NCI-H69 (cell line): Measurements from ENCODE around the gene ZBTB7C.
"Not testable (repeated sequence)": the region's sequence is repeated elsewhere in the genome, so short reads cannot be mapped to it uniquely, and the experiment has no call there.

Experiments
- DNase-seq: peaks from one replicate; lab custom pipeline; 2025; lab: John Stamatoyannopoulos, UW

Gene ZBTB7C

DNA sequence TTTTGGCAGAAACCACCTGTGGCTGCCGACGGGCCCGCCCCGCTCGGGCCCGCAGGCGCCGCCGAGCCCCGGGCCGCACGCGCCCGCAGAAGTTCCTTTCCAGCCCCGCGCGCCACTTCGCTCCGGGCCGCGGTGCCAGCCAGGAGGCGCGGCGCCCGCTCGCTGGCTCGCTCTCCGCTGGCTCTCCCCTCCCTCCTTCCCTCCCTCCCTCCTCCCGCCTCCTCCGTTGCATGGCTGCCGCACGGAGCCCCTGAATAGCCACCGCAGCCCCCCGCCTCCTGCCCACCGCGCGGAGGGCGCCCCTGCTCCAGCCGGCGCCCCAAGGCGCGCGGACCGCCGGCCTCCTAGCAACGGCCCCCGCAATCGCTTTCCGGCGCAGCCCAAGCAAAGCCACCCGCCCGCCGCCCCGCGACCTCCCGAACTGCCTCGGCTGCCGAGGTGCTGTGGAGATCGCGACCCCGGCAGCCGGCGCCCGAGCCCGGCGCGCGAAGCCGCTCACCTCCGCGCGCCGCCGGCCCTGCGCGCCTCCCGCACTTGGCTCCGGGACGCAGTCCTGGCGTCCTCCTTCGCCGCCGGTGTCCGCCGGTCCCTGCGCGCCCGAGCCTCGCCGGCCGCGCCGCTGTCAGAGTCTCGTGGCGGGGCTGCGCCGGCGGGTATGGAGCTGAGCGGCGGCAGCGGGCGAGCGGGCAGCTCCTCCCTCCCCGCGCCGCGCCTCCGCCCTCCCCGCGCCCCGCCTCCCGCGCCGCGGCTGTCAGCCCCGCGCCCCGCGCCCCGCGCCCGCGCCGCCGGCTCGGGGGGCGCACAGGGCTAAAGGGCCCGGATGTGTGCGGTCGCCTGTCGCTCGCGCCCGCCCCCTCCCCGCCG is at the start of gene ZBTB7C:
Gene ZBTB7C (minus strand): TSS at position 657 of the 864 bp plus-strand sequence.
- peak; percentile 93 for DNase-seq

DNA sequence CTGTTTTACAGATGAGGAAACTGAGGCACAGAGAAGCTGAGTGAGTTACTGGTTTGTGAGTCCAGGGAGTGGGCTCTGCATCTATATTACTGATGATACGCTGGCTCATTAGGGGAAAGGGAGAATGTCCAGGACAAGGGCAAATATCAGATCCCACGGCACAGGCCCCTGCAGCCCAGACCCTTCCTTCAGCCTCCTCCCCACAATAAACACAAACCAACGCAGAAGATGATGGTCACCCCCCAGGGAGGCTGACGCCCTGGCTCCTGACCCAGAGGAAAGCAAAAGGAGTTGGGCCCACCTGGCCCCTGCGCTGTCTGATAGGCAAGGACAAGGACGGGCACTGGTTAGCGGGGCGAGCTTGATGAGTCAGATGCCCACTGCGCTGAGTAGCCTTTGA is 47.7 kb upstream of the ZBTB7C start:
- DNase-seq, result no peak

DNA sequence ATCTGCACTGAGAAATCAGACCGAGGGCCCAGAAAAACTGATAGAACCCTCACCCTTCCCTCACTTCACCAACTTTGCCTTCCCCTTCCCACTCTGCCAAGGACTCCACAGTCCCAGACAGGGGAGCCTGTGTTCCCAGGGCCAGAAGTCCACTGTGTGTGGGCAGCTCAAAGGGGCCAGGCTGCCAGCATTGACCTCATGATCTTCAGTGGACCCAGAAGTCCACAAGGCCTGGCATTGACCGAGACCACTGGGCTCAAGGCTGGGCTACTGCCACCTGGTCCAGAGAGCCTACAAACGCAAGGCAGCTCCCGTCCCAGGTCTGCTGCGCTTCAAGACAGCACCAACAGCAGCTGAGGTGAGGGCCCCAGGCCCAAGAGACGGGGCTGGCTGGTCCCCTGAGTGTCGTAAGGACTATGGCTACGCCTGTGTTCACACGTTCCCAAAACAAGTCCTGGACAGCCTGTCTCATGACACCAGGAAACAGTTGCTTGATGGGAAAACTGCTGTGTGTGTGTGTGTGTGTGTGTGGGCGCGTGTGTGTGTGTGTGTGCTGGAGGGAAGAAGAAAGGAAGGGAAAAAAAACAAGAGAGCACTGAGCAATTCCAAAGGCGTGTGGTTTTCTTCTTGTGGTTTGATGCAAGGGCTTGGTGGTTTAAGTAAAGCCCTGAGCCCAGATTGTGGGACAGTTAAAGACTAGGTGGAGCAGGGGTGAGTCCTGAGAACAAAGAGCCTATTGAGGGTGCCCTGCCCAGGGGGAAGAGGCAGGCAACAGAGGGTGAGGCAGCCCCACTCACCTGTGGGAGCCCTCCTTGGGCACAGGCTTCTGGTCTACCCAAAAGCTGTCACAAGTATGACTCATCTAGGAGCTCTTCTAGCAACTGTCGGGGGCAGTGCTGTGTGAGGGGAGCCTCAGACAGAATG is 46.6 kb upstream of the ZBTB7C start:
- DNase-seq, result peak; percentile 41

DNA sequence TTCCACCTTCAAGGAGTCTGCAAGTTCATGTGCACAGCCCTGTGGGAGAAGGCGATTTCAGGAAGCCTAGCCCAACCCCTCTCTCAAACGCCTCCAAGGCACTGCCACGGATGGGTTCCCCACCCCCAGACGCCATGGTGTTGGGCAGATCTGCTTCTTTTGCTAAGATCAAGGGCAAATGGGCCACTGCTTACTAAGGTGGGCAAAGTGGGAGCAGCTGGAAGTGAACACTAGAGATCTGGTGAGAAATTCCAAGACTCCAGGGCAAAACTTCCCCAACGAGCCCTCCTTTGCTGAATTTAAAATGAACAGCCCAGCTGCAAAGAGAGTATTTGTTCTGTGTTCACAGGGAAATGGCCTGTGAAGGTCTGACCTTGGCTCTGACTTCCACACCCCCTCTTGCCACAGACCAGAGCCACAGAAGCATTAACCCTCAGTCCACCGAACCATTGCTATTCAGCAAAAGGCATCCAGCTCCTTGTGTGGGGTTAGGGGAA is 45.1 kb upstream of the ZBTB7C start:
- no peak for DNase-seq

DNA sequence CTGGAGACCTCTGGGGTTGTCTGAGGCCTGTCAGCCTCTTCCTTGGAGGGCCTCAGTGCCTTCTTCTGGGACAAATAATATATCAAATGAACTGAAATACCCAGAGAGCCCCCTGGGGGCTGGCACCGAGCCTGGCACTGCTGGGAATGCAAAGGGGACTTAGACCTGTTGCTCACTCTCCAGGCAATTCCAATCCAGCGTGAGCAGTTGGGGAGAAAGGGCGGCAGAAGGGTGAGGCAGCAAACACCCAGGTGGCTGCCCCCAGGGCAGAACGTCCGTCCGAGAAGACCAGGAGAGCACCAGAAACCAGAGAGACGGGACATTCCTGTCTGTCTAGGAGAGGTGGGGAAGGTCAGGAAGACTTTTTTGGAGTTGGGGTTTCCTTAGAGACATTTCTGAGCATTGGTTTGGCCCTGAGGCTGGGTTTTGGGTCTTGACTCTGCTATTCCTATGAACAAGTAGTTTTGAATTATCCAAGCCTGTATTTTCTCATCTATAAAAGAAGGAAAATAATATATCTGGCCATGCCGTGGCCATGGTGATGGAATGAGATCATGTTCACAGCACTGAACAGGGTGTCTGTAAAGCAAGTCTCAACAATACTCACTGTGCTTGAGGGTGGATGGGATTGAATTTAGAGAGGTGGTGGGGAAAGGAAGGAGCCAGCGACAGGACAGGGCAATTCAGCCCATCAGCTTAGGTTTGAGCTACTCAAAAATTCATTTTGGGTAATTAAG is 44.3 kb upstream of the ZBTB7C start:
- DNase-seq, result no peak

DNA sequence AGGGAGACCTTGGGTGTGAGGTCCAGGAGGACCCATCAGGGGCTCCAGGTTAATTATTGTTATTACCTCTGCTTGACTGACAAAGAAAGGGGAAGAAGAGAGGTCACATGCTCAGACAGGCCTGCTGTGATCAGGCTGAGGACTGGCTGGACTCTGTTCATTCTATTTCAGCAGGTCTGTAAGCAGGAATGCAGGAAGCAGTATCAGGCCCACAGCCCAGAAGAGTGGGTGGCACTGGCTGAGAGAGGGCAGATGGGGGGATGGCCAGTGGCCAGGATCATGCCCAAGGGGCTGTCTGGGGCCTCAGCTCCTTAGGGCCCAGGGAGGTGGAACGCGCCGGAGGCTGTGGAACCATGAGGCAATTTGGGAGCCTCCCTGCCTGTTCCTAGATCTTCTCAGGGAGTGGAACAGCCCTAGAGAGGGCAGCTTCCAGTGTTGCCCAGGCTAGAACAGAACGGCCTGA is 43.7 kb upstream of the ZBTB7C start:
- DNase-seq, result peak; percentile 97

DNA sequence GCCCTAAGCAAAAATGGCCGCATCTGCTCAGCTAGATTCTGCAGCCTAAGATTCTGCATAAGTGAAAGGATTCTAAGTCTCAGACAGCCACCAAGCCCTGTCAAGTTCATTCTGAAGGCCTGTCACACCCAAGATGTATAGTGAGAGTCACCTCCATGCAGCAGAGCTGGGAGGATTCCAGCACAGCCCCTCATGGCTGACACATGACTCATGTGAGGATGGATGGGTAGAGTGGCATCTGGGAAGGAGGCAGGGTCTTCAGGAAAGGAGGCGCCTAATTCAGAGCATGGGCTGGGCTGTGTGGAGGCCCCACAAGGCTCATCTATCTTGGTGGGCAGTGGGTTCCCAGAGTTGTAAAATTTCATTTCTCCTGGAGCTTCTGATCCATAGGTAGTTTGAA is 41.5 kb upstream of the ZBTB7C start:
- no peak for DNase-seq

DNA sequence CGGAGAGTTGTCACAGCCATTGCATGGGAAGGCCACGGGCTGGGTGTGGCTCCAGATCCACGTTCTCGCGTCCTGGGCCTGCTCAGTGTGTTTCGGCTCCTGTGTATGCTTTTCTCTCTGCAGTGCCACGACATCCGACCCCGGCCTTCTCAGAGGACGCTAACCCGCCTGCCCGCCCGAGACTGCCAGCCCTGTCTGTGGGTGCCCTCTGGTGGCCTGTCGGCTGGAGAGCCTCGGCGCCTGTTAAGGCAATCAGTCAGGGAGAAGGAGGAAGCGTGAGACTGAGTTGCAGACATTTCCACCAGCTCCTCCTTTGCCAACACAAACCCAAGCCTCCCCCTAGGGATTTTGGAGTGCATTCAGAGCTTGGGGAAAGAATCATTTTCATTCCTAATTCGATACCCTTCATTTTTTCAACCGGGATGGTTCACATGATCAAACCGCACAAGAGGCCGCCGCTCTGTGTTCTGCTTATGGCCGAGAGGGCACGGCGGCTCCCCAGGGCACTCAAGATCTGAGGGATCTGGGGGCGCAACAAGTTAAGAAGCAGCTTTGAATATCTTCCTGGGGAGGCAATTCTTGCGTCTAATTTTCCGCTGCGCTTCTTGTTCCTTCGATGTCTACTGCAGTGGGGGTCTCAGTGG is 37.5 kb upstream of the ZBTB7C start:
- DNase-seq, result peak; percentile 95

DNA sequence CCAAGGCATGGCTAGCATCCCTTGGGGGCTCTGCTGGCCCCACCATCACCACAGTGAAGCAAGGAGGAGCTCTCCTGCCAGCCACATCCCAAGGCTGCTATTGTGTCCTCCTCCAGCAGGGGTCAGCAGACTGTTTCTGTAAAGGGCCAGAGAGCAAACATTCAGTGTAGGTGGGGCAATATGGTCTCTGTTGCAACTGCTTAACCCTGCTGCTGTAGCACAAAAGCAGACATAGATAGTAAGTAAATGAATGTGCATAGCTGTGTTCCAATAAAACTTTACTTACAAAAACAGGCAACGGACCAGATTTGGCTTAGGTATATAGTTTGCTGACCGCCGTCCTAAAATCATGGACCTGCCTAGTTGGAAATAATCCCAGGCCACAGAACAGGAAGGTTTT is 36.4 kb upstream of the ZBTB7C start:
- DNase-seq, result peak; percentile 95

DNA sequence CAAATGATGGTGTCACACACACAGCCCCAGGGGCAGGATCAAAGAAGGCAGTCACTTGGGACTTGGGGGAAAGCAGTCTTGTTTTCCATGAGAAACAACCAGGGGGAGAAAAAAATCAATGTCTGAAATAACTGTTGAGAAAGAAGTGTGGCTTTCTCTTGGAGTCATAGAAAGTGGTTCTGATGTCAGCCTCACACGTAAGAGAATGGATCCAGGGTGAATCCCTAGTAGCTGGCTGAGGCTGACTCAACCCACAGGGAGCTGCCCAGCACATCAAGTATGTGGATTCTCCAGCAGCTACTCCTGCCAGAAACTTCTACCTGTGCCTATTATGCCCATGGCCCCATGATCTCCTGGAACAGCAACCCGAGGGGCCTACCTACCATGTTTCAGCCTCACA is 33.6 kb upstream of the ZBTB7C start:
- peak; percentile 56 for DNase-seq

DNA sequence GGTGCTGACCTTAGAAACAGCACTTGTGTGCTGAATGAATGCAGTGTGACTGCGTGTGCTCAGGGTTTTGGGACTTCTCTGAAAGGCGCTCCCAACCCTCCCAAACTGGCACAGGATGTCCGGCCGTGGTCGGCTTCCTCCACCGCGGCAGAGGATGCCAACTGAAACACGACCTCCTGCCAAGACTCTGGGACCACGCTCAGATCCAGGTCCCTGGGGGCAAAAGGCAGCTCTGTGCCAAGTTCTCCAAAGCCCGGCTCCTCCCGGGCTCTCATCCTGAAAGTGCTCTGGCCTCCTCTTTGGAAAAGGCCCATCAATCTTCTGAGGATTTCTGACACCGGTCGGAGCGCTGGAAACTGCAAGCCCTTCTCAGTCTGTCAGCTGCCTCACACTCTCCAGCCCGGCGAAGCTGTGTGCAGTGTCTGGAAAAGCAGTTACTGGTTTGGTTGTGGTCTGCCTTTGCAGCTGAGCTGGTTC is 32.3 kb upstream of the ZBTB7C start:
- DNase-seq, result peak; percentile 79

DNA sequence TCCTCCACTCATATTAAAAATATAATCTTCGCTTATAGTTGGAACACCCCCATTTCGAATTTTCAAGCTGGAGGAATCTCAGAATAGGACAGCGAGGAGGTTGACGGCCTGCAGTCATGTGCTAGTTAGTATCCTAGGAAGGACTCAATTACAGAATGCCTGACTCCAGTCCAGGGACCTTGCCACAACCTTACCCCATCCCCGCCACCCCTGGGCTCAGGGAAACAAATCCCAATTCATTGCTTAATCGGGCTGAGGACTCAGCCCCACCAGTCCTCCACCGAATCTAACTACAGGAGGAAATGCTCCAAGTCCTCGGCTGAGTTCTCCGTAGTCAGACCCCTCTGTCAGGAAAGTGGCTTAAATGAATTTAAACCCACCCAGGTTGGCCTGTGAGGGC is 31.7 kb upstream of the ZBTB7C start:
- DNase-seq, result no peak

DNA sequence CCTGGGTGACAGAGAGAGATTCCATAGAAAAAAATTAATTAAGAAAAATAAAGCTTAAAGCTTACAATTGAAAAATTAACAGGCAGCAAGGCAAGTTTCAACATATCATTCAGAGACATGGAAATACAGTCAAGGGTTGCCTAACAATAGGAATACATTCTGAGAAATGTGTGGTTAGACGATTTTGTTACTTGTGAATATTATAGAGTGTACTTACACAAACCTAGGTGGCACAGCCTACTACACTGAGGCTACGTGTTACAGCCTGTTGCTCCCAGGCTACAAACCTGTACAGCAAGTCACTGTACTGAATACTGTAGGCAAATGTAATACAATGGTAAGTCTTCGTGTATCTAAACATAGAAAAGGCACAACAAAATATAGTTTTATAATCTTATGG is 27.7 kb upstream of the ZBTB7C start:
- DNase-seq, result no peak

DNA sequence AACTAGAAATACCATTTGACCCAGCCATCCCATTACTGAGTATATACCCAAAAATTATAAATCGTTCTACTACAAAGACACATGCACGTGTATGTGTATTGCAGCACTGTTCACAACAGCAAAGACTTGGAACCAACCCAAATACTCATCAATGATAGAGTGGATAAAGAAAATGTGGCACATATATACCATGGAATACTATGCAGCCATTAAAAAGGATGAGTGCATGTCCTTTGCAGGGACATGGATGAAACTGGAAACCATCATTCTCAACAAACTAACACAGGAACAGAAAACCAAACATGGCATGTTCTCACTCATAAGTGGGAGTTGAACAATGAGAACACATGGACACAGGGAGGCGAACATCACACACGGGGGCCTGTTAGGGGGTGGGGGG is 25.2 kb upstream of the ZBTB7C start:
- not testable (repeated sequence) for DNase-seq

DNA sequence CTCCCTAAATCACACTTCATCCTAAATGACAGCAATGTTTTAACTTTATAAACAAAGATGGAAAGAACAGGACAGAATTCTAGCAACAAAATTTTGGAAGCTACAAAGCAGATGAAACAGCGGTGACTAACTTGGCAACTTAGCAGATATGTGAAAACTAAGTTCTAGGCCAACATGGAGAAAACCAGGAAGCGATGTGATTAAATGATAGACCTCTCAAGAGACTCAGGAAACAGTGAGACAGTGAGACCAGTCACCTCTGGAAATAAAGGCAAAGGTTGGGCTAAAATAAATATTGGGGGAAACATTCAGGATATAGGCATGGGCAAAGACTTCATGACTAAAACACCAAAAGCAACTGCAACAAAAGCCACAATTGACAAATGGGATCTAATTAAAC is 24.4 kb upstream of the ZBTB7C start:
- DNase-seq, result no peak

DNA sequence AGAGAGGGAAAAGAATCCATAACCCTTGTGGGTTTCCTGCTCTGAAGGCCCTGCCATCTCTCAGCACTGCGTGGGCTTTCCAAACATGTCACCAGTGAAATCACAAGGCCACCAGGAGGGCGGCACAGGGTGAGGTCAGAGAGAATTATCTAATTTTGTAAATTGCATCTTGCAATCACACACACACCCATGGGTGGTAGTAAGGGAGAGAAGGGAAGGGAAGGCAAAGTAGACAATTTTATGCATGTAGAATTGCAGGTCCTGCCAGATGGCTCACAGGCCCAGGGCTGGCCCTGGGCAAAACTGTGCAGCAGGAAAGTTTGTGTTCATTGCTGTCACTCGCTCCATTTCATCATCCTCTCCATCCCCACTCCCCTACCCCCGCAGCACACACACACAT is 21.0 kb upstream of the ZBTB7C start:
- DNase-seq, result no peak

DNA sequence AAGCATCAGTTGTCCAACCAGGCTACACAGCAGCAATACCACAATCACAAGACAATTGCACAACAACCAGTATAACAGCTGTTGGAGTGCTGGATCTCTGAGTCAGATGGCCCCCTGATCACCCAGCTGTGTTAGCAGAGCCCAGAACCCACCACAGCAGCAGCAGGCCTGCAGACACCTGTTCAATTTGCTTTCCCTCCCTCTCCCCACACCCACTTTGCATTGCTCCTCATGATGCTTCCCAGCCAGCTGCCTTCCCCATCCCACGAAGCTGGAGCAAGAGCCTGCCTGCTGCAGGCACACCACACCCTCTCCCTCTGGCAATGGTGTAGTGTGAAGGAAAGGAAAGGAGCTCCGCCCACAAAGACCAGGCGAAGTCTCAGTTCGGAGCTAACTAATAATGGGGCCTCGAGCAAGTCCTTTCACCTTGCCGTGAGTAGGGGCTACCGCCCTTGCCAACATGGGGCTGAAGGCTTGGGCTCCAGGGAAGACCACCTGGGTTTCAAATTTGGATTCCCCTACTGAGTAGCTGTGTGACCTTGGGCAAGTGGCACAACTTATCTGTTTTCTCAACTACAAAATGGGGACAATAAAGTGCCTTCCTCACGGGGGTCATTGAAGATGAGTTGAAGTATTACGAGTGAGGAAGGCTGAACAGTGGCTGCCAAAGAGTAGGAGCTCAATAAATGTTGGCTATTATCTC is 19.4 kb upstream of the ZBTB7C start:
- peak; percentile 61 for DNase-seq

DNA sequence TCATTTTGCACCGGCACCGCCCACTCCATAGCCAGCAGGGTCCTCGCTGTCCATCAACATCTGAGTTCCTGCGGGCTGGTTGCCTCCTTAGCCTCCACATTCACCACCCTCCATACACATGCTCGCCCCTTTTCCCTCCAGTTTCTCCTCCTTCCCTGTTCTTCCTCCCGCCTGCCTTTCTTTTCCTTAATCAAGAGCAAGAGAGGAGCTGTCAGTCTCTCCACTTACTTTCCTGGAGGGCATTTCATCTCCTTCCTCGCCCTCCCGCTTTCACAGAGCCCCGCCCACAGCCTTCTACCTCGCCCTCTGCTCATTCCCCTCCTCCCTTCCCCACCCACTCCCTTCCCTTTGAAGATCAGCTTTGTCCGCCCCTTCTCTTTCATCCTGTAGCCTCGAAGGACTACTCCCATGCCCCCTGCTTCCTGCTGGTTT is 13.8 kb upstream of the ZBTB7C start:
- DNase-seq, result peak; percentile 78

DNA sequence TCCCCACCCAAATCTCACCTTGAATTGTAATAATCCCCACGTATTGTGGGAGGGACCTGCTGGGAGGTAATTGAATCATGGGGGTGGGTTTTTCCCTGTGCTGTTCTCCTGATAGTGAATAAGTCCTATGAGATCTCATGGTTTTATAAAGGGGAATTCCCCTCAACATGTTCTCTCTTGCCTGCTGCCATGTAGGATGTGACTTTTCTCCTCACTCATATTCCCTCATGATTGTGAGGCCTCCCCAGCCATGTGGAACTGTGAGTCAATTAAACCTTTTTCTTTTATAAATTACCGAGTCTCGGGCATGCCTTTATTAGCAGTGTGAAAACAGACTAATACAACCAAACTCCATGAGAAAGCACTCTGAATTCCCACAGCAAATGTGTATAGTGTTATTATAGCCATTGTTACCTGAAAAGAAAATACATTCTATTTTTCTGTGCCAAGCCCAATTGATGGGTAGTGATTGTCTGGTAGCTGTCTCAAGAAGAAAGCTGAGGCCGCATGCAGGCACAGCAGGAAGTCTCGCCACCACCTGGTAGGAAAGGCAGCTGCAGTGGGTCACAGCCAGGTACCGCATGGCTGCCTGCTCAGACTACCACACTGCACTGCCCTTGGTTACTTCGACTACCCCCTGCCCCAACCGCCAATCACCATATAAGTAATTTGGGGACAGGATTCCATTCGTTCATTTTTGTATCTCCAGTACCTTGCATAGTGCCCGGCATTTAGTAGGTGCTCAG is 10.3 kb upstream of the ZBTB7C start:
- DNase-seq, result peak; percentile 73
